Measurements from ENCODE around the gene ERLIN1.

Gene ERLIN1

DNA sequence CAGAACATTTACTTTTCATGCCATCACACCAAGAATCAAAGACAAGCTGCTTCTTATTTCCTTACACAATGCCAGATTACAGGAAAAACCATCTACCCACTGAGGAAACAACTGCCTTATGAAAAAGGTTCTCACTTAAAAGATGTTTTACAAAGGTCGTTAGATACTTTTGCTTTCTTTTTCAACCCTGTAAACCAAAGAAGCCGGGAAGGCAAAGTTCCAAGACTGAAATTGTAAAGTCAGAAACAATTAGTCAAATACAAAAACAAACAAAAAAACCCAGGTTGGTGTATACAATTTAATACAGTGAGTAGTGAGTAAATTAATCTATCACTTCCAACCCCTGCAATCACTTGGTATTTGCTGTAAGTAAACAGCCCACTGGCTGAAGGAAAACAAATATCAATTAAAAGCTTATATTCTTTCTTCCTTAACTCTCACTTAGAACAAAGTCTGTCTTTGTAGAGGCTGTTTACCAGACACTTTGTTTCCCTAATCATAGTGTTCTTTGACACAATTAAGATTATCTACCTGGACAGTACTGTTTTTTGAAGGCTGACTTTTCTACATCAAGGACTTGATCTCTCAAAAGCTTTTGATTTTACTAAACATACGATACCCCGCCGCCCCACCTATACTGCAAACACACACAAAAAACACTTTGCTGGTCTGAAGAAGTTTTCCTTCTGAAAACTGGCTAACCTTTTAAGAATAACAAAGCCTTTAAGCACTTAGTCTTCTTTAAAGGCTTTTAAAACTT is 18.1 kb downstream of the ERLIN1 start:
- Histone ChIP-seq H3K4me3 (ENCODE audit: low read length) (no peak overlapping the region), H3K36me3 (ENCODE audit: control insufficient read depth, low read depth, low read length) (peaks cover 25% of the 10 kb centered on the region), H3K9ac (ENCODE audit: low read length) (no peak overlapping the region), H3K27me3 (ENCODE audit: control insufficient read depth, insufficient read depth, low read length) (no peaks in the 10 kb centered on the region), H3K9me3 (ENCODE audit: control insufficient read depth, low read depth, low read length) (no peaks in the 10 kb centered on the region), H3K4me1 (ENCODE audit: control insufficient read depth, low read depth, low read length) (no peaks in the 10 kb centered on the region), H3K27ac (ENCODE audit: low read length) (no peak overlapping the region)

DNA sequence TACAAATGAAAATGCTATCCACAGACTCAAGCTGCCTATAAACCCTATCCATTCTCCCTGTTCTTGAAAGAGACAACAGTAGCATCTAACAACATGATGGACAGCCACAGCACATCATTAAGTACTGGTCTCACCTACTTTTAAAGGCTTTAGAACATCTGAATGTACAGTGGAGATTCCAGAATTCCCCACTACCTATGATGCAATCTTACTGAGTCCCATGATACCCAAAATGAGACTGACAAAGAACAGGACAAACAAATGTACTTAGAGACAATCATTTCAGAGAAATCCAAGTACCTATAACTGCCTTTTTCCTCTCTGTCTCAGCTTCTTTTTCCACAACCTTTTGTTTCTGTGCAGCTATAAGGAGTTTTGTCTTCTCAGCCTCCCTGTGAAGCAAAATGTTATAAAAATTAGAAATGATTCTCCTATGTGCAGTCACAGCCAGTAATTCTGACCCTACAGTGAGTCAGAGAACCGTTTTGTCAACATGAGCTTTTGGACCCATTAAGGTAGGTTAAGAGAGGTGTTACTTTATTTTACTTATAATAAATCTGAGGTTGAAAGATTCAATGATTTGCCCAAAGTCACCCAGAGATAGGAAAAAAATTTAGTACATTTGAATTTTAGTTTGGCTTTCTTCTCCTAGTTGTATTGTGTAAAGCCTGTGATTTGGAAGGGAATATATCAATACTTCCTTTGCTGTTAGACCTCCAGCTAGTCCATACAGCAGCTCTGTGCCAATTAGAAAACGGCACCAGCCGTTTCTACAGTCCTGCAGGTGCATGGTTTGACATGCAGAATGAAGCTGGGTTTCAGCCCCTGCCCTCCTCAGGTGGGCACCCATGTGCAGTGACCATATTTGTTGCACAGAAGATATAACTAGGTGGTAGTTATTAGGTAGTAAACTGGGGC is 21.9 kb downstream of the ERLIN1 start:
- H3K4me1 ChIP-seq (ENCODE audit: control insufficient read depth, low read depth, low read length): no peaks in the 10 kb centered on the region
- no peak overlapping the region for H3K9ac ChIP-seq (ENCODE audit: low read length)
- H3K27ac ChIP-seq (ENCODE audit: low read length): no peak overlapping the region
- no peak overlapping the region for H3K4me3 ChIP-seq (ENCODE audit: low read length)
- no peaks in the 10 kb centered on the region for H3K27me3 ChIP-seq (ENCODE audit: control insufficient read depth, insufficient read depth, low read length)
- H3K36me3 ChIP-seq (ENCODE audit: control insufficient read depth, low read depth, low read length): peaks cover 16% of the 10 kb centered on the region
- H3K9me3 ChIP-seq (ENCODE audit: control insufficient read depth, low read depth, low read length): no peaks in the 10 kb centered on the region

DNA sequence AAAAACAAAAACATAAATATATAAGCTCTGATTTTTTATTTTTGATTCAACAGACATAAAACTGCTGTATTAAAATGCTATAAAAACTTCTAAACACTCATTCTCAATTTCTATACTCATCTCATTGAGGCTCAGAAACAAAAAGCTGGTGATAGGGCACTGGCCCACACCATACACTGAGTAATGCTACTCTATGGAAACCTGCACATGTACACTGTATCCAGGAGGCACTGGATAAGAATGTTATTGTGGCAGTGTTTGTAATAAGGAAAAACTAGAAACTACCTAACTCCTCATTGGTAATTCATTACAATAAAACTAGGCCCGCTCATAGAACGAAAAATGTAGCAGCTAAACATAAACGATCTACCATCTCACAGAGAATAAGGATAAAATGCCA is 23.1 kb downstream of the ERLIN1 start:
- no peaks in the 10 kb centered on the region for H3K27me3 ChIP-seq (ENCODE audit: control insufficient read depth, insufficient read depth, low read length)
- H3K27ac ChIP-seq (ENCODE audit: low read length): no peak overlapping the region
- H3K36me3 ChIP-seq (ENCODE audit: control insufficient read depth, low read depth, low read length): peaks cover 14% of the 10 kb centered on the region
- H3K4me1 ChIP-seq (ENCODE audit: control insufficient read depth, low read depth, low read length): no peaks in the 10 kb centered on the region
- H3K9me3 ChIP-seq (ENCODE audit: control insufficient read depth, low read depth, low read length): no peaks in the 10 kb centered on the region
- no peak overlapping the region for H3K9ac ChIP-seq (ENCODE audit: low read length)
- H3K4me3 ChIP-seq (ENCODE audit: low read length): no peak overlapping the region

DNA sequence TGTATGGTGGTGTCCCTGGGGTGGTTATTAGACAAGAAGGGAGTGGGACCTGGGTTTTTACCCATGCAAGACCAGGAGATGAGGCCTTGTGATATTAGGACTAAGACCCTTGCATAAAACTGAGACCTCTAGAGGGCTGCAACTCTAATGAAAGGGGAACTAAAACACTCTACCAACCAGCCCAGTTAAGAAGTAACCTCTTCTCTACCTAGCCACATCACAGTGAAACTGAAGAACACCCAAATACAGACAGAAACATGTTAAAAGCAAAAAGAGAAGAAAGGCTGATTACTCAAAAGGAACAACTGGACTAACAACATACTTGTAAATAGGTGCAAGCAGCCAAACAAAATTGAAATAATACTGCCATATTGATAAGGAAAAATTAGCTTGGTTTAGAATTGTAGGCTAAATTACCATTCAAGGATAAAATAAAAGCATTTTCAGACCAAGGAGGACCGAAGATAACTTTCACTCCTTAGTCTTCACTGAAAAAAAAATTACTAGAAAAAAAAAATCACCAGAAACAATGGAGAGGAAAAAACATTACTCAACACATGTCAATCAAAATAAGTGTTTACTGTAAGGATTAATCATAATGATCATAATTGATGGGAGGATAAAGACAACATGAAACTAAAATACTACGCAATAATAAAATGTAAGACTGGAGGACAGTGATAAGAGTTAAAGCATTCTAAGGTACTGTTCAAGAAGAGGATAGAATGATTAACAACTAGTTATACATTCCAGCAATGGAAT is 27.6 kb downstream of the ERLIN1 start:
- H3K9ac ChIP-seq (ENCODE audit: low read length): no peak overlapping the region
- no peaks in the 10 kb centered on the region for H3K9me3 ChIP-seq (ENCODE audit: control insufficient read depth, low read depth, low read length)
- peaks cover 29% of the 10 kb centered on the region for H3K36me3 ChIP-seq (ENCODE audit: control insufficient read depth, low read depth, low read length)
- H3K4me3 ChIP-seq (ENCODE audit: low read length): no peak overlapping the region
- no peaks in the 10 kb centered on the region for H3K4me1 ChIP-seq (ENCODE audit: control insufficient read depth, low read depth, low read length)
- no peaks in the 10 kb centered on the region for H3K27me3 ChIP-seq (ENCODE audit: control insufficient read depth, insufficient read depth, low read length)
- H3K27ac ChIP-seq (ENCODE audit: low read length): no peak overlapping the region

DNA sequence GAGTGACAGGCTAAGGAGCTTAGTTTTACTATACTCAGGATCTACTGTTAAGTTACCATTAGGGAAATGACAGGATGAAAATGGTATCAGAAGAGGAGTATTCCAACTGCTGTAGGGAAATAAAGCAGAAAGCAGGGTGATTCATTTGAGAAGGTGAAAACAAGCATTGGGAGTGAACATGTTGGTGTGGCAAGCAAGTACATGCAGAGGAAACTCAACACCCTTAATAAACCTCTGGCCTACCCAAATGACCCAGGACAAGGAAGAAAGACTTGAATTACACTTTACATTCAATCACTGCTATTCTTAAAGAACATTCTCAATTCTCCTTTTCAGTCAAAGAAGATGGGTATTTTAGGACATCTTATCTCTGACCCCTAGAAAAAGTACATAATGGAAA is 28.7 kb downstream of the ERLIN1 start:
- H3K4me1 ChIP-seq (ENCODE audit: control insufficient read depth, low read depth, low read length): no peaks in the 10 kb centered on the region
- peaks cover 32% of the 10 kb centered on the region for H3K36me3 ChIP-seq (ENCODE audit: control insufficient read depth, low read depth, low read length)
- no peak overlapping the region for H3K27ac ChIP-seq (ENCODE audit: low read length)
- no peak overlapping the region for H3K4me3 ChIP-seq (ENCODE audit: low read length)
- no peaks in the 10 kb centered on the region for H3K27me3 ChIP-seq (ENCODE audit: control insufficient read depth, insufficient read depth, low read length)
- H3K9ac ChIP-seq (ENCODE audit: low read length): no peak overlapping the region
- H3K9me3 ChIP-seq (ENCODE audit: control insufficient read depth, low read depth, low read length): no peaks in the 10 kb centered on the region

DNA sequence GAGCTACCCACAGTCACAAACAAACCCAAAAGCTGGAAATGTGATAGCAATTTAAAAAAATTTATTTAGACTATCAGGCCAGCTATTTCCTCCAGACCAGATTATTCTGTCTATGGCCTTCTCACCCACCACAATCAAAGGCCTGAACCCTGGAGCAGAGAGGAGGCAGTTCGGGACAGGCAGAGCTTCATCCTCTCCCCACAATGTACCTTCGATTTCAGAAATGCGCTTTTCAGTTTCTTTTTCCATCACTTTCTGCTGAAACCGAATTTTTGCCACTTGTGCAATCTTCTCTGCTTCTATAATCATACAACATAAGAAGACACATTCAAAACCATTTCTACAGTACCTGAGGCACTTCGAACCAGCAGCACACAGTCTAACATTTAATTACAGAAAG is 29.9 kb downstream of the ERLIN1 start:
- Histone ChIP-seq H3K4me3 (ENCODE audit: low read length) (no peak overlapping the region), H3K27ac (ENCODE audit: low read length) (no peak overlapping the region), H3K9ac (ENCODE audit: low read length) (no peak overlapping the region), H3K36me3 (ENCODE audit: control insufficient read depth, low read depth, low read length) (peaks cover 42% of the 10 kb centered on the region), H3K4me1 (ENCODE audit: control insufficient read depth, low read depth, low read length) (no peaks in the 10 kb centered on the region), H3K9me3 (ENCODE audit: control insufficient read depth, low read depth, low read length) (no peaks in the 10 kb centered on the region), H3K27me3 (ENCODE audit: control insufficient read depth, insufficient read depth, low read length) (no peaks in the 10 kb centered on the region)

DNA sequence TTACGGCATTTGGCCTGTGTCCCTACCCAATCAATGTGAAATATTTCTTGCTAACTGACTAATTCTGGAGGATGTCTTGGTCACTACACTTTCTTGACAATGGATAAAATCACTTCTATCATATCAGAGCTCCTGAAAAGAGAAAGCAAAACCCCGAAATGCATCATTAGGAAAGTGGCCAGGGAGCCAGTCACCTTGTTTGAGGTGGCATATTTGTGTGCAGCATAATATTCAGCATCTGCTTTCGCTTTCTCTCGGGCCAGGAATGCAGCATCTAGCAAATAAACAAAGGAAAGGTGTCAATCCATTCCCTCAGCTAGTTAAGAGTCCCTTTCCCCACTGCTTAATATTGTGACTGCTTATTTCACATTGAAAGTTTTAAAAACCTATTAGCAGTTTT is 31.2 kb downstream of the ERLIN1 start:
- H3K9ac ChIP-seq (ENCODE audit: low read length): no peak overlapping the region
- H3K4me3 ChIP-seq (ENCODE audit: low read length): no peak overlapping the region
- H3K36me3 ChIP-seq (ENCODE audit: control insufficient read depth, low read depth, low read length): peaks cover 48% of the 10 kb centered on the region
- no peak overlapping the region for H3K27ac ChIP-seq (ENCODE audit: low read length)
- H3K4me1 ChIP-seq (ENCODE audit: control insufficient read depth, low read depth, low read length): no peaks in the 10 kb centered on the region
- no peaks in the 10 kb centered on the region for H3K27me3 ChIP-seq (ENCODE audit: control insufficient read depth, insufficient read depth, low read length)
- H3K9me3 ChIP-seq (ENCODE audit: control insufficient read depth, low read depth, low read length): no peaks in the 10 kb centered on the region

DNA sequence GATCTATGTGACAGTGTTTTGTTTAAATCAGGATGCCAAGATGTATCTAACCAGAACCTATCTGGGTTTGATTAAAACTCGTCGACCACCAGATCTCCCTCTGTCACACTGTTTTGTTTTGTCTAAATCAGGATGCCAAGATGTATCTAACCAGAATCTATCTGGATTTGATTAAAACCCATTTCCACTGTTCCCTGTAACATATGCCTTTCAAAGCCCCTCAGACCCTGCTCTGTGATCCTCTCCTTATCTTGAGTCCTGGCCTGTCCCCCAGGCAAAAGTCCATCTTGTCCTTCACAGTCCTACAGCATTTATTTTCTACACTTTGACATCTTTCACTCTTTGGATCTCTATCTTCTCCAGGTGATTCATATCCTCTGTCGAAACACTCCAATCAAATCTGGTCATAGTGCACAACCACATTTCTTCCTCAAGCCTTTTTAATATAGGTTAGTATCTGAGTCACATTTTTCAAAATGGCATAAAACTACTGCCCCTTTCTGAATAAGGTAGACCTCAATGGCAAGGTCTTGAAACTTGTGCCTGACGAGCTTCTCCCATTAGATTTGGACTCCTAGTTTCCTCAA is 32.5 kb downstream of the ERLIN1 start:
- no peak overlapping the region for H3K27ac ChIP-seq (ENCODE audit: low read length)
- no peak overlapping the region for H3K9ac ChIP-seq (ENCODE audit: low read length)
- no peak overlapping the region for H3K4me3 ChIP-seq (ENCODE audit: low read length)
- H3K4me1 ChIP-seq (ENCODE audit: control insufficient read depth, low read depth, low read length): no peaks in the 10 kb centered on the region
- H3K36me3 ChIP-seq (ENCODE audit: control insufficient read depth, low read depth, low read length): peaks cover 48% of the 10 kb centered on the region
- H3K27me3 ChIP-seq (ENCODE audit: control insufficient read depth, insufficient read depth, low read length): no peaks in the 10 kb centered on the region
- H3K9me3 ChIP-seq (ENCODE audit: control insufficient read depth, low read depth, low read length): no peaks in the 10 kb centered on the region

DNA sequence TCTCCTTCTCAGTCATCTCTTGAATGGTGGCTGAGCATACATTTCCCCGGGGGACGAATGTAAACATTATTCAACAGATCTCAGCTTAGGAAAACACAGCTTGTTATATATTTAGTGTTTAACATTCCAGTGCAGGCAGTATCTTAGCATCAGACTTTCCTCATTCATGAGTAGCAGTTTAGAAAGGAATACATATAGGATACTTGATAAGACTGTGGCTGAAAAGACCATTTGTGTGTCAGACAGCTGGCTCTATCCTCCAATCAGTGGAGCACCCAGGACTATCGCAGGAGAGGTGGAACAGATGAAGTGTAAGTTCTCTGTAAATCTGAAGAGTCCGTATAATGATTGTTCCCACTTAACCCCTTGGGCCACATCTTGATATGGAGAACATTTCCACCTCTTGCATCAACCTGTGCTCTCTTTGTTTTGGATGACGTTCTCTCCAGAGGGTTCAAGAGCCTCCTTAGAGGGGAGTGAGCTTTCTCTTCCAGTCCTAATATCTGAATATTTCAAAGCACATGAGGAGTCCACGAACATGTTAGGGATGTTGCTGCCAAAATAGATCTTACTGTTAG is 34.0 kb downstream of the ERLIN1 start:
- Histone ChIP-seq H3K27me3 (ENCODE audit: control insufficient read depth, insufficient read depth, low read length) (no peaks in the 10 kb centered on the region), H3K9ac (ENCODE audit: low read length) (no peak overlapping the region), H3K4me3 (ENCODE audit: low read length) (no peak overlapping the region), H3K4me1 (ENCODE audit: control insufficient read depth, low read depth, low read length) (no peaks in the 10 kb centered on the region), H3K9me3 (ENCODE audit: control insufficient read depth, low read depth, low read length) (no peaks in the 10 kb centered on the region), H3K27ac (ENCODE audit: low read length) (no peak overlapping the region), H3K36me3 (ENCODE audit: control insufficient read depth, low read depth, low read length) (peaks cover 43% of the 10 kb centered on the region)

DNA sequence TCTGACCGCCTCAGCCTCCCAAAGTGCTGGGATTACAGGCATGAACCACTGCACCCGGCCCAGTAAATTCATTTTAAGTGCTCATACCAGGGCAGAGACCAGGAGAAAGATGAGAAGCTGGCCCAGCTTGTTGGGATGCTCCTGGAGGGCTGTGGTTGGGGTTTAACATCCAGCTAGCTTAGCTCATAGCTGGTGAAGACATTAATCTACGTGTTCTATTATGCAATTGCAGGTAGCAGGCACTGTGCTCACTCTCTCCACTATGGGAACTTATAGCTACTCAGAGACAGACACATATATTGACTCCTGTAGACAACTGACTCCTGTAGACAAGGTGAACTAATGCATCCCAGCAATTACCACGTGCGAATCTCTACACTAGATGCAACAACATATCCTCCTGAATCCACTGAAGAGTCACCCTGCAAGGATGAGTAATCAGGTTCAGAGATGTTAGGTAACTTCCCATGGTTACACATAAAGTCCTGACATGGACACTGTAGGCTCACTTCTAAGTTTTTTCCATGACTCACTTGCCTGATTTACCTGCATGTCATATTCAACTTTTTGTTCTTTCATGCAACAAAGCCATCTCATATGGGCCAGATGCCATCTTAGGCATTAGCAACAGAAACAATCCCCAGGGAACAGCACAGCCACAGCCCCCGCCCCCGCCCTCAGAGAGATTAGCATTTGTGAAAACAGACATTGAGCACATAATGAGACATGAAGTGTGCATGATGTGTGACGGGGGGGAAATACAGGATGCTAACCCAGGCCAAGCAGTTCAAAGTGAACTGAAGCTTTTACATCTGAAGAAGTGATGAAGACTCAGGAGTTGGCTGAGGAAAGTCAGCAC is 37.2 kb downstream of the ERLIN1 start:
- H3K27ac ChIP-seq (ENCODE audit: low read length): no peak overlapping the region
- H3K36me3 ChIP-seq (ENCODE audit: control insufficient read depth, low read depth, low read length): peaks cover 30% of the 10 kb centered on the region
- no peaks in the 10 kb centered on the region for H3K9me3 ChIP-seq (ENCODE audit: control insufficient read depth, low read depth, low read length)
- no peak overlapping the region for H3K9ac ChIP-seq (ENCODE audit: low read length)
- H3K27me3 ChIP-seq (ENCODE audit: control insufficient read depth, insufficient read depth, low read length): no peaks in the 10 kb centered on the region
- no peaks in the 10 kb centered on the region for H3K4me1 ChIP-seq (ENCODE audit: control insufficient read depth, low read depth, low read length)
- no peak overlapping the region for H3K4me3 ChIP-seq (ENCODE audit: low read length)
